ENCODE results near the gene OVOL2.

DNA sequence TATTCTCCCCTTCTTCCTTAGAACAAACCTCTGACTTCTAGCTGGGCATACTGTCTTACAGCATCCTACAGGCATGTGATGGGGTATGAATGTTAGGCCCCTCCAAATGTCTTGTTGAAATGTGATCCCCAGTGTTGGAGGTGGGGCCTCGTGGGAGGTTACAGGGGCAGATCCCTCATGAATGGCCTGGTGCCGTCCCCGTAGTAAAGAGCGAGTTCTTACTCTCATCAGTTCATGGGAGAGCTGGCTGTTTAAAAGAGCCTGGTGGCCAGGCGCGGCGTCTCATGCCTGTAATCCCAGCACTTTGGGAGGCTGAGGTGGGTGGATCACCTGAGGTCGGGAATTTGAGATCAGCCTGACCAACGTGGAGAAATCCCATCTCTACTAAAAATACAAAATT is 15.5 kb downstream of the OVOL2 start:
- TF ChIP-seq, protein P1, sequence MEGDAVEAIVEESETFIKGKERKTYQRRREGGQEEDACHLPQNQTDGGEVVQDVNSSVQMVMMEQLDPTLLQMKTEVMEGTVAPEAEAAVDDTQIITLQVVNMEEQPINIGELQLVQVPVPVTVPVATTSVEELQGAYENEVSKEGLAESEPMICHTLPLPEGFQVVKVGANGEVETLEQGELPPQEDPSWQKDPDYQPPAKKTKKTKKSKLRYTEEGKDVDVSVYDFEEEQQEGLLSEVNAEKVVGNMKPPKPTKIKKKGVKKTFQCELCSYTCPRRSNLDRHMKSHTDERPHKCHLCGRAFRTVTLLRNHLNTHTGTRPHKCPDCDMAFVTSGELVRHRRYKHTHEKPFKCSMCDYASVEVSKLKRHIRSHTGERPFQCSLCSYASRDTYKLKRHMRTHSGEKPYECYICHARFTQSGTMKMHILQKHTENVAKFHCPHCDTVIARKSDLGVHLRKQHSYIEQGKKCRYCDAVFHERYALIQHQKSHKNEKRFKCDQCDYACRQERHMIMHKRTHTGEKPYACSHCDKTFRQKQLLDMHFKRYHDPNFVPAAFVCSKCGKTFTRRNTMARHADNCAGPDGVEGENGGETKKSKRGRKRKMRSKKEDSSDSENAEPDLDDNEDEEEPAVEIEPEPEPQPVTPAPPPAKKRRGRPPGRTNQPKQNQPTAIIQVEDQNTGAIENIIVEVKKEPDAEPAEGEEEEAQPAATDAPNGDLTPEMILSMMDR (IDR thresholded peaks at IDR 0.05; ENCODE audit: insufficient read depth, low read length, poor library complexity, severe bottlenecking): no peak
- no peak for TF ChIP-seq EZH2phosphoT487 (conservative IDR thresholded peaks at IDR 0.05; ENCODE audit: low read length)

All from SU-DHL-6 (cell line).